ENCODE measurements around the gene C1orf53.
"Not testable (repeated sequence)": the region's sequence is repeated elsewhere in the genome, so short reads cannot be mapped to it uniquely, and the experiment has no call there.

Gene C1orf53

GRCh38 chr1:197902454-197903195 lies at the start of gene C1orf53:
C1orf53 (plus strand) TSS chr1:197902630; CDS start chr1:197902650, 20 bp downstream.
- peak; percentile 88 for DNase-seq (ENCODE audit: low spot score)

- not testable (repeated sequence) for DNase-seq (ENCODE audit: low spot score)
These were observed 46.7 kb upstream of the C1orf53 start for GRCh38 chr1:197855751-197856150.

DNA sequence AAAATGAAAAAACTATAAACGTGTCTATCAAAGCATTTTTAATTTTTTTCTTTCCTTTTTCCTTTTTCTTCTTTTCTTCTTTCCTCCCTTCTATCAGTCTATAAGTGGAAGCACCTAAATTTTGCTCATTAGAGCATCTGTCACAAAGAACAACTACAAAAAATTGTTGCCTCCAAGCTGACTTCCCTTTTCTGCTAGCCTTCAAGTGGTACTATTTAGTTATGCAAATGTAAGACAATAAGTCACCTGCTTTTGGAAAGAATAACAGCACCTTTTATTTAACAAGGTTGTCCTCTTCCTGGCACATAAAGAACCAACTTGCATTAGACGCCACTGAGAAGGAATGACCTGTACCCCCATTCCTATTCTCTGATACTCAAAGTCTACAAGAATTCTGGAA lies 45.0 kb upstream of the C1orf53 start:
- DNase-seq (ENCODE audit: low spot score) = no peak

DNA sequence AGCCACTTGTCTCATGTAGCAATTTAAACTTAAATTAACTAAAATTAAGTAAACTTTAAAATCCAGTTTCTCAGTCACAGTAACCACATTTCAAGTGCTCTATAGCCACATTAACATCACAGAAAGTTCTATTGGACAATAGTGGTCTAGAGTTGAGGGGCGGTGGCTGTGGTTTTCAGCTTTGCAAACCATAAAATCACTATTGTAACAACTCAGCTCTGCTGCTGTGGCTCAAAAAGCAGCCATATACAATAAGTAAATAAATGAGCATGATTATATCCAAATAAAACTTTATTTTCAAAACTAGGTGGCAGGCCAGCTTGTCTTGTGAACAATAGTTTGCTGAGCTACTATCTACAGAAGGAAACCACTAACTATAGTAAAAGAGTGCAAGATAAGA lies 43.4 kb upstream of the C1orf53 start:
- no peak for DNase-seq (ENCODE audit: low spot score)

DNA sequence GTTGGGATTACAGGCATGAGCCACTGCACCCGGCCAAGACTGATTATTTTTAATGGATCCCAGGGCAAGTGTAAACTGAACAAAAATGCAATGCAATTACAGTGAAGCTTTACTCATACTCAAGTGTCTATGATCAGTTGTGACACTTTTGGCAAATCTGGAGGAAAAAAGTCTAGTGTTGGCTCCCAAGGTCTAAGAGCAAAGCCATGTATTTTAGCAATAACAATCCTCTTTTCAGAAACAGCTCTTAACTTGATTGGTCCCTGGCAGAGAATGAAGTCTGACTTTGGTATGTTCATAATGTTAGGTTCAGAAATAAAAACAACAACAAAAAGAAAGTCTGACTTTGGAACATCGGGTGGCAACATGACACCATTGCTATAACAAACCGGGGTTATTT lies 40.2 kb upstream of the C1orf53 start:
- DNase-seq (ENCODE audit: low spot score) = no peak

DNA sequence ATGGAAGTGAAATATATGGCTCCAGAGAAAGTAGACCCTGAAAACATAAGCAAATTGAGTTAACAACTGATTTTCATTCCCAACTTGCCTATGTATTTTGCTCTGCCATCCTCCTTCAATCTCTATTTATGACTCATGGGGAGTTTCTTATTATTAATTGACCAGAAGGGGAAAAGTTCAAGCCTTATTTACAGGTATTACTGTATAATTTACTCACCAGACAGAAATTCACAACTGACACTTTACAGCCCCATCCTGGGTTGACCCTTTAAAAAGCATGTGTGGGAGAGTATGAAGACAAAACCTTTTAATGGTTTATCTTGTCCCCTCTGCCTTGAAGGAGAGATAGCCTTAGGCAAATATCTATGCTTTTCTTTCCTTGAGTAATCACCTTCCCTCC lies 39.8 kb upstream of the C1orf53 start:
- no peak for DNase-seq (ENCODE audit: low spot score)

DNA sequence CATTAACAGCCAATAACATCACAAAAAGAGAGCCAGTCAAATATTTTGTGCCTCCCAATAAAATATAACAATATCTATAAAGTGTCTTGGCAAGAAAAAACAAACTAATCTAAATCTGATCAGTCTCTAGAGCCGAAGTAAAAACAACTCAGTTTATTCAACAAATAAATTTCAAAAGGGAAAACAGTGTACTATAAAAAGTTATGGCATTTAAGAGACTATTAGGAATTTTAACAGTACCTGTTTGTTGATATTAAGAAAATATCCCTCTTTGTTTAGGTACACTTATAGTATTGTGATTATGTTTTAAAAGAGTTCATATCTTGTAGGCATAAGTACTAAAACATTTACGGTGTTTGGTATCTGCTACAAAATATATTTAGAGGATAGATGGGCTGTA lies 36.6 kb upstream of the C1orf53 start:
- no peak for DNase-seq (ENCODE audit: low spot score)

DNA sequence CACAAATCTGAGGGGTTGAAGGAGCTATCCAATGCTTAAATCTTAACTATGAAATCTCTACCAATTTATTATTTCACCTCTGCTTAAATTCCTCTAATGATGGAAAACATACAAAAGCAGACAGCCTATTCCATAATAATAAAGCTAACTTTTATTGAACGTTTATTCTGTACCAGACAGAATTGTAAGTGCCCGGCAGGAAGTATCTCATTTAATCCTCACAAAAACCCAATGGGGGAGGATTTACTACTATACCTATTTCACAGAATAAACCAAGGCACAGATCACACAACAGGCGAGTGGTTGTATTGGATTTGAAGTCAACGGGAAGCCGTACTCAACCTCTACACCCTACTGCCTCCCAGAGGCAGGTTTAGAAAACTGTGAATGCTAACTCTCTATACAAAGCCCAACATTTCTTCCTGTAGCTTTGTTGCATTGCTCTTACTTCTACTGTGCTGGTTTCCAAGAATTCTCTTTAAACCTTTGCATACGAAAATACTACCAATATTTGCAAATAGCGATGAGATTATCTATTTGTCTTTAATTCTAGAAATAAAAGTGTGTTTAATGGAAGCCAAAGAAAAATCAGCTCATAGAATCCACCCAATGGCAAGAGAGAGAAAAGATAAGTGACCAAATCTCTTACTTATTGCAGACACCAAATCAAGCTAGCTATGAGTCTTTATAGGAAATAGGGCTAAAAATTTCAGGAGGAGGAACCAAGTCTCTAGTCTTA lies 33.5 kb upstream of the C1orf53 start:
- DNase-seq (ENCODE audit: low spot score) = peak; percentile 21

DNA sequence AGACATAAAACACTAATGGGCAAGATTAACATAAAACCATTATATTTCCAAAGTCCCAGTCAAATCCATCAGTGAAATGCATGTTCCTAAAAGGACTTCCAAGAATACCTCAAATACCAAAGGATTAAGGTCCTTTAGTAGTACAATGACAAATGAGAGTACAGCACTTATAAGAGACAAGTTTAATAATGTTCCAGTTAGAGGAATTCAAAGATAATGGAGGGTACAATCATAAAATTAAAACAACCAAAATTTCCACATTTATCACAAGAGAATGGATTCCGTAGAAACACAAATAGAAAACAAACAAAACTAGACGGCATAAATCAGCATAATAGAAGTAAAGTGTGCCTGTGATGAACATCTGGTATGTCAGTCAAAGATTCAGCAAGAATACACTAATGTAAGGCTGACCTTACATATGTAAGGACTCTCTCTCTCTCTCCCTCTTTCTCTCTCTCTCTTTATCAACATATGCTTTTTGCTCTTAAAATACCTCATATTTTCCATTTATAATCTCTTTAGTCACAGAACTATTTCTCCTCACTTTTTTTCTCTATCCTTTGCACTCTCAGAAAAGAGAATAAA lies 32.8 kb upstream of the C1orf53 start:
- DNase-seq (ENCODE audit: low spot score) = no peak

DNA sequence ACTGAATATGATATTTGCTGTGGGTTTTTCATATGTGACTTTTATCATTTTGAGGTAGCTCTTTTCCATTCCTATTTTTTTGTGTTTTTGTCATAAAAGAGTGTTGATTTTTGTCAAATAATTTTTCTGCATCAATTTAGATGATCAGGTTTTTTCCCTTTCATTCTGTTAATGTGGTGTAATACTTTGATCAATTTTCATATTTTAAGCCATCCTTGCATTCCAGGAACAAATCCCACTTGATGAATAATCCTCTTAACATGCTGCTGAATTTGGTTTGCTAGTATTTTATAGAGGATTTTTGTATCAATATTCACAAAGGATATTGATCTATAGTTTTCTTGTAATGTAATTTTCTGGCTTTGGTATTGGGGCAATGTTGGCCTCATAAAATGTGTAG lies 25.5 kb upstream of the C1orf53 start:
- DNase-seq (ENCODE audit: low spot score) = no peak

DNA sequence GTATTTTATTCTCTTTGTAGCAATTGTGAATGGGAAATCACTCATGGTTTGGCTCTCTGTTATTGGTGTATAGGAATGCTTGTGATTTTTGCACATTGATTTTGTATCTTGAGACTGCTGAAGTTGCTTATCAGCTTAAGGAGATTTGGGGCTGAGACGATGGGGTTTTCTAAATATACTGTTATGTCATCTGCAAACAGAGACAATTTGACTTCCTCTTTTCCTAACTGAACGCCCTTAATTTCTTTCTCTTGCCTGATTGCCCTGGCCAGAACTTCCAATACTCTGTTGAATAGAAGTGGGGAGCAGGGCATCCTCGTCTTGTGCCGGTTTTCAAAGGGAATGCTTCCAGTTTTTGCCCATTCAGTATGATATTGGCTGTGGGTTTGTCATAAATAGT lies 22.0 kb upstream of the C1orf53 start:
- not testable (repeated sequence) for DNase-seq (ENCODE audit: low spot score)

GRCh38 chr1:197882241-197882640 lies 20.2 kb upstream of the C1orf53 start:
- DNase-seq (ENCODE audit: low spot score) = not testable (repeated sequence)

- no peak for DNase-seq (ENCODE audit: low spot score)
These were observed 18.3 kb upstream of the C1orf53 start for GRCh38 chr1:197884173-197884572.

DNA sequence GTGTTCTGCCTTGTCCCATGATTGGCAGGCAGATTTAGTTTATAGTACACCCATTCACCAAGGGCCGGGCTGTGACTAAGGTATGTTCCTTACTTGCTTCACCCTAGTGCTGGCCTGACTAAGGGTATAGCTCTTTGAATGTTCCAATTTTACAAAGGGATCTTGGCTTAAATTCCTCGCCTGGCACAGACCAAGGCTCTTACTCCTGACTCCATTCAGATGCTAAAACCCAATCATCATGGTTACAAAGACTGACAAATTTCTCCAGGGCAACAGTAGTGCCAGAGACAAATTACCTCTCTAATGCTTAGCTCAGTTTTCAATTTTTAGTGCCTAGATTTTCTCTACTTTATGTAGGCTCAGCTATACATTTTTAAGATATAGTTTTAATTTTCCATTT lies 11.5 kb upstream of the C1orf53 start:
- no peak for DNase-seq (ENCODE audit: low spot score)

DNA sequence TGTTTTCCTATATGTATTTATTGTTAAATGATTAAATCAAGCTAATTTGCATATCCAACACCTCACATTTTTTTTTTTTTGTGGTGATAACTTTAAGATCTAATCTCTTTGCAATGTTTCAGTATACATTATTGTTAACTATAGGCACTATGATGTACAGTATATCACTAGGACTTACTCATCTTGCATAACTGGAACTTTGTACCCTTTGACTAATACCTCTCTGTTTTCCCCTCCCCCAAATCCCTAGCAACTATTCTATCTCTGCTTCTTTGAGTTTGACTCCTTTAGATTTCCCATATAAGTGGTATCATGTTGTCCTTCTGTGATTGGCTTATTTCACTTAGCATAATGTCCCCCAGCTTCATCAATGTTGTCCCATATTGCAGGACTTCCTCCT lies 9.7 kb upstream of the C1orf53 start:
- DNase-seq (ENCODE audit: low spot score) = peak; percentile 4

DNA sequence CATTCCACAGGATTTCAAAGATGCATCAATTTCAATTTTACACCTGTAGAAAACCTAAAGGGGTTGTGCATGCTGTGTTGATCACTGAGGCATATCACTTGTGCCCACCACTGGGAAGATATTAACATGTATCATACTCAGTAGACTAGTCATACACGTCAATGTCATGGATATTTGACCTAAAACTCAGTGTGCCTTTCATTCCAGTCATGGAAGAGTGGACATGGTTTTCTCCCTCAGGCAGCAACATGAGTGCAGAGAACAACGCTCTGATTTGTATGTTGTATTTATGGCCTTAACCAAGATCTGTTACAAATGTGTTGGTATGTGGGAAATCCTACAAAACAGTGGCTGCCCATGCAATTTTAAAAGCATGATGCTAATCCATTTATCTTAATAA lies 6.1 kb upstream of the C1orf53 start:
- no peak for DNase-seq (ENCODE audit: low spot score)

DNA sequence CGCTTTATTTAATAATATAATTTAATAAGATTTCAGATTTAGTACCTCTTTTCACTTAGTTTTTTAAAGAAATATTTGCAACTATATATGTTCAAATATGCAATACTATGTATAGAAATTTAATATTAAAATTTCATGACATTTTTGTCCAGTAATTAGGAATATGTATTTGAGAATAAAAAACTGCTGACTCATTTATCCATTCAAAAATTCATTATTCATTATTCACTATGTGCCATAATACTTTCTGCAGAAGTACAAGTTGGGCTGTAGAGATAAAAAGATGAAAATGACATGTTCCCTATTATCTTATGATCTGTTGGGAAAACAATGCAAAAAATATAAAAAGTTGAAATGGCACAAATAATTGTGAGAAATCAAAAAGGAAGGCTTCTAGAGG lies 3.4 kb upstream of the C1orf53 start:
- DNase-seq (ENCODE audit: low spot score) = no peak

- no peak for DNase-seq (ENCODE audit: low spot score)
These were observed 338 bp upstream of the C1orf53 start for GRCh38 chr1:197902131-197902453.

- no peak for DNase-seq (ENCODE audit: low spot score)
These were observed 725 bp downstream of the C1orf53 start for GRCh38 chr1:197903196-197903514.

- DNase-seq (ENCODE audit: low spot score) = no peak
These were observed 1.8 kb downstream of the C1orf53 start for GRCh38 chr1:197904126-197904787.

GRCh38 chr1:197905699-197906351 lies 3.4 kb downstream of the C1orf53 start:
- no peak for DNase-seq (ENCODE audit: low spot score)

DNA sequence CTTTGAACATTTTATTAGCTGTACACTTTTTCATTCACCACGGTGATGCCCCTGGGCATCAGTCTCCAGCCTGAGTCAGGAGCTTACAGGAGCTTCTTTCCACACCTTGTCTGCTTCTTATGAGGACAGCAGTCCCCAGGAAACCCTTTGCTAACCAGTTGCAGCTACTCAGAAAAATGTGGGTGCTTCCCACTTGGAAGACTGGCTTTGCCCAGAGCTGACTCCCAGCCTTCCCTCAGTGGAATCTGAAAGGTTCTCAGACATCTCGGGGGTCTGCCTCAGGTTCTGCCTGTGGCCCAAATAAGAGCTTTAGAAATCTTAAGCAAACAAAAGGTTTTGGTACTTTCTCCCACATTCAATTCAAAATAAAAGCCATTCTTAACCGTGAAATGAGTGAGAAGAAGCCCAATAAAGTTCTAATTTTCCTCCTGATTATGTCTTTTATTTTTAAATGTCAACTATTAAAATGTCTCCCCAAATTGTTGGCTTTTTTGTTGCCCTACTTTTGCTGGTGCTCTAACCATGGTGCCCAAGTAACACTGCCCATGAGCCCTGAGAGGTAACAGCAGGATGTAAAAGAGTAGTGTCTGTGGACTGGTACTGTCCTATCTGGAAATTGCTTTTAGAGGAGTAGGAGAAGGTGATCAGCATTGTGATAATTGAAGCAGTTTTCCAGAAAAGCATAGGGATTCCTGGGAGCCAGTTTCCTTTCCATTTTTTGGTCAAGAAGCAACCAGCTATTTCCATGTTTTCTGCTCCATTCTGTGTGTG lies 5.6 kb downstream of the C1orf53 start:
- no peak for DNase-seq (ENCODE audit: low spot score)
